Limb (tissue), 2 donors: ENCODE data around the gene PTH1R.
"Not testable (repeated sequence)": the region's sequence is repeated elsewhere in the genome, so short reads cannot be mapped to it uniquely, and the experiment has no call there.

Source experiments
- DNase-seq, 2 donors: peaks; one replicate each; pipeline ENCODE4 v3.0.0-alpha.2; 2016; ENCODE audit errors: extremely low spot score in 2 of 2

Gene PTH1R

GRCh38 chr3:46910166-46910760 is 32.7 kb downstream of the PTH1R start:
- DNase-seq, result peak in 1 of 2 donors; percentile 28

GRCh38 chr3:46910914-46911313 is 33.4 kb downstream of the PTH1R start:
- not testable (repeated sequence) for DNase-seq

GRCh38 chr3:46912986-46913385 is 35.5 kb downstream of the PTH1R start:
- no peak for DNase-seq

- DNase-seq, result peak in 1 of 2 donors; percentile 40
Measured at GRCh38 chr3:46913644-46914043, 36.1 kb downstream of the PTH1R start.

- DNase-seq, result no peak
Measured at GRCh38 chr3:46914849-46915248, 37.3 kb downstream of the PTH1R start.

GRCh38 chr3:46915297-46915822 is 37.8 kb downstream of the PTH1R start:
- DNase-seq, result no peak

GRCh38 chr3:46916278-46916677 is 38.8 kb downstream of the PTH1R start:
- DNase-seq, result no peak

- DNase-seq, result no peak
Measured at GRCh38 chr3:46916799-46917198, 39.3 kb downstream of the PTH1R start.

- no peak for DNase-seq
Measured at GRCh38 chr3:46917257-46917656, 39.7 kb downstream of the PTH1R start.

- no peak for DNase-seq
Measured at GRCh38 chr3:46918202-46918601, 40.7 kb downstream of the PTH1R start.

GRCh38 chr3:46918634-46919033 is 41.1 kb downstream of the PTH1R start:
- DNase-seq, result no peak

GRCh38 chr3:46921041-46921440 is 43.5 kb downstream of the PTH1R start:
- no peak for DNase-seq

- DNase-seq, result no peak
Measured at GRCh38 chr3:46921871-46922271, 44.4 kb downstream of the PTH1R start.

- DNase-seq, result no peak
Measured at GRCh38 chr3:46922426-46922825, 44.9 kb downstream of the PTH1R start.

- no peak for DNase-seq
Measured at GRCh38 chr3:46922871-46923558, 45.5 kb downstream of the PTH1R start.

- no peak for DNase-seq
Measured at GRCh38 chr3:46923559-46924350, 46.2 kb downstream of the PTH1R start.

GRCh38 chr3:46924921-46925584 is 47.5 kb downstream of the PTH1R start:
- DNase-seq, result no peak

- DNase-seq, result no peak
Measured at GRCh38 chr3:46925585-46925934, 48.0 kb downstream of the PTH1R start.

GRCh38 chr3:46926039-46926438 is 48.5 kb downstream of the PTH1R start:
- DNase-seq, result no peak

- no peak for DNase-seq
Measured at GRCh38 chr3:46926447-46926846, 48.9 kb downstream of the PTH1R start.

- DNase-seq, result no peak
Measured at GRCh38 chr3:46926871-46927717, 49.6 kb downstream of the PTH1R start.
